Fibroblast of lung (primary cell): ENCODE data around the gene TBL1XR1. TPM values are rescaled to one million over a fixed set of nuclear protein-coding genes. Genes with fewer than 3 reads are reported as not detected.

Source experiments
- DNase-seq, 2 donors: peaks; one replicate each; pipeline versions ENCODE4 v3.0.0 to v3.0.0-alpha.2; 2010; ENCODE audit warnings: low read depth in 2 of 2
- H2AFZ ChIP-seq: 2 replicates; pipeline ENCODE4 v1.5.1; 2012; ENCODE audit warnings: low read length, control low read depth, inconsistent platforms
- H3K27ac ChIP-seq: 2 replicates; pipeline ENCODE4 v1.5.1; 2011; ENCODE audit warnings: low read length, control low read depth; ENCODE audit not compliant: insufficient read depth
- H3K27me3 ChIP-seq: 2 replicates; pipeline ENCODE4 v1.5.1; 2011; ENCODE audit warnings: mild to moderate bottlenecking, low read length; ENCODE audit not compliant: control insufficient read depth, insufficient read depth
- H3K36me3 ChIP-seq: 2 replicates; pipeline ENCODE4 v1.5.1; 2011; ENCODE audit warnings: low read length; ENCODE audit not compliant: control insufficient read depth, insufficient read depth
- H3K4me1 ChIP-seq: 2 replicates; pipeline ENCODE4 v1.5.1; 2011; ENCODE audit warnings: low read length; ENCODE audit not compliant: control insufficient read depth, insufficient read depth; ENCODE audit errors: extremely low read depth
- H3K4me2 ChIP-seq: 2 replicates; pipeline ENCODE4 v1.5.1; 2011; ENCODE audit warnings: low read length, control low read depth; ENCODE audit not compliant: insufficient read depth; ENCODE audit errors: extremely low read depth
- H3K4me3 ChIP-seq, 4 experiments: fragments of 200-600 bp in 1 of 4; sonication (generic) in 1 of 4; replicated peaks in 1 of 4; 2 replicates each; pipeline ENCODE4 v1.5.1; 2011 to 2016; ENCODE audit warnings: low read length in 4 of 4, low read depth in 3 of 4, mild to moderate bottlenecking in 3 of 4, control low read depth in 2 of 4, inconsistent platforms in 1 of 4, mixed read lengths in 1 of 4; ENCODE audit not compliant: insufficient read depth in 1 of 4; ENCODE audit errors: control extremely low read depth in 1 of 4
- H3K79me2 ChIP-seq: 2 replicates; pipeline ENCODE4 v1.5.1; 2012; ENCODE audit warnings: mild to moderate bottlenecking, low read length, inconsistent platforms; ENCODE audit not compliant: control insufficient read depth, insufficient read depth
- H3K9ac ChIP-seq: 2 replicates; pipeline ENCODE4 v1.5.1; 2011; ENCODE audit warnings: mild to moderate bottlenecking, low read length, control low read depth; ENCODE audit not compliant: insufficient read depth
- H3K9me3 ChIP-seq: 2 replicates; pipeline ENCODE4 v1.5.1; 2012; ENCODE audit warnings: low read depth, low read length; ENCODE audit not compliant: control insufficient read depth, insufficient read depth
- H4K20me1 ChIP-seq: 2 replicates; pipeline ENCODE4 v1.5.1; 2011; ENCODE audit warnings: low read length; ENCODE audit not compliant: control insufficient read depth, insufficient read depth; ENCODE audit errors: extremely low read depth
- CTCF ChIP-seq, 2 donors: IDR thresholded peaks in 1 of 2; conservative IDR thresholded peaks in 1 of 2; 1 replicate in 1 of 2; 2 replicates in 1 of 2; pipeline ENCODE4 v1.5.1; 2011 to 2012; ENCODE audit warnings: low read length in 2 of 2, control low read depth in 1 of 2, inconsistent platforms in 1 of 2, low read depth in 1 of 2, mild to moderate bottlenecking in 1 of 2
- EZH2 ChIP-seq: IDR thresholded peaks from 2 replicates; pipeline ENCODE4 v1.5.1; 2012; ENCODE audit warnings: low read length, control low read depth, mild to moderate bottlenecking; ENCODE audit errors: missing control alignments
- polyA plus RNA-seq, 2 donors: library from polyadenylated mRNA; depleted of rRNA in 1 of 2; stranded (reverse) in 1 of 2; unstranded in 1 of 2; fragments of >200 nt; gene quantifications; 2 replicates each; pipeline ENCODE4 v1.2.1, GENCODE V29; 2011 to 2012; ENCODE audit warnings: missing spikeins in 1 of 2
- total RNA-seq: library from RNA; depleted of rRNA; stranded (reverse); fragments of >200 nt; gene quantifications from 2 replicates; pipeline ENCODE4 v1.2.1, GENCODE V29; 2014

TBL1XR1 gene
- total and polyA plus RNA-seq, 2 donors (not counting 1 experiment from before 2014, with no cell fraction given): 115 to 369 TPM

GRCh38 chr3:177234121-177234520 lies 36.8 kb upstream of the TBL1XR1 start:
- H3K36me3 ChIP-seq: no peaks in the 10 kb centered on the region
- H2AFZ ChIP-seq: no peak overlapping the region
- H3K79me2 ChIP-seq: no peaks in the 10 kb centered on the region
- no peak for DNase-seq
- H3K4me1 ChIP-seq: no peaks in the 10 kb centered on the region
- no peak overlapping the region for H3K4me2 ChIP-seq
- no peaks in the 10 kb centered on the region for H3K27me3 ChIP-seq
- no peak overlapping the region for H3K27ac ChIP-seq
- TF ChIP-seq EZH2: no peak
- no peak for TF ChIP-seq CTCF (conservative IDR thresholded peaks at IDR 0.05 in 1 of 2, IDR thresholded peaks at IDR 0.05 in 1 of 2; ENCODE audit: low read depth in 1 of 2, low read length in 2 of 2)
- no peaks in the 10 kb centered on the region for H4K20me1 ChIP-seq
- no peaks in the 10 kb centered on the region for H3K9me3 ChIP-seq
- H3K4me3 ChIP-seq: no peak overlapping the region
- no peak overlapping the region for H3K9ac ChIP-seq

GRCh38 chr3:177231242-177231641 lies 34.0 kb upstream of the TBL1XR1 start:
- no peaks in the 10 kb centered on the region for H4K20me1 ChIP-seq
- no peaks in the 10 kb centered on the region for H3K9me3 ChIP-seq
- H3K4me1 ChIP-seq: no peaks in the 10 kb centered on the region
- H3K4me3 ChIP-seq: no peak overlapping the region
- H3K79me2 ChIP-seq: no peaks in the 10 kb centered on the region
- H3K36me3 ChIP-seq: no peaks in the 10 kb centered on the region
- no peak overlapping the region for H2AFZ ChIP-seq
- no peak for TF ChIP-seq CTCF (conservative IDR thresholded peaks at IDR 0.05 in 1 of 2, IDR thresholded peaks at IDR 0.05 in 1 of 2; ENCODE audit: low read depth in 1 of 2, low read length in 2 of 2)
- TF ChIP-seq EZH2: no peak
- no peaks in the 10 kb centered on the region for H3K27me3 ChIP-seq
- H3K9ac ChIP-seq: no peak overlapping the region
- H3K27ac ChIP-seq: no peak overlapping the region
- no peak overlapping the region for H3K4me2 ChIP-seq
- DNase-seq: no peak

GRCh38 chr3:177230641-177231040 lies 33.4 kb upstream of the TBL1XR1 start:
- no peaks in the 10 kb centered on the region for H3K27me3 ChIP-seq
- no peaks in the 10 kb centered on the region for H3K36me3 ChIP-seq
- TF ChIP-seq EZH2: no peak
- TF ChIP-seq CTCF (conservative IDR thresholded peaks at IDR 0.05 in 1 of 2, IDR thresholded peaks at IDR 0.05 in 1 of 2; ENCODE audit: low read depth in 1 of 2, low read length in 2 of 2): no peak
- DNase-seq: no peak
- H3K79me2 ChIP-seq: no peaks in the 10 kb centered on the region
- no peaks in the 10 kb centered on the region for H3K4me1 ChIP-seq
- no peaks in the 10 kb centered on the region for H4K20me1 ChIP-seq
- H3K4me2 ChIP-seq: no peak overlapping the region
- H3K9ac ChIP-seq: no peak overlapping the region
- no peaks in the 10 kb centered on the region for H3K9me3 ChIP-seq
- no peak overlapping the region for H3K27ac ChIP-seq
- H2AFZ ChIP-seq: no peak overlapping the region
- no peak overlapping the region for H3K4me3 ChIP-seq
